Stimulated activated CD8-positive, alpha-beta memory T cell treated with anti-CD3 and anti-CD28 coated beads, Interleukin-7, amount 100 ng/mL, for 48 hours (primary cell): ENCODE data around the gene IQCH.
"Not testable (repeated sequence)": the region's sequence is repeated elsewhere in the genome, so short reads cannot be mapped to it uniquely, and the experiment has no call there.

Experiments
- DNase-seq, 2 donors: peaks; one replicate each; pipeline ENCODE4 v3.0.0-alpha.2; 2020; ENCODE audit warnings: low read depth in 1 of 2; ENCODE audit errors: extremely low read depth in 1 of 2

IQCH gene

DNA sequence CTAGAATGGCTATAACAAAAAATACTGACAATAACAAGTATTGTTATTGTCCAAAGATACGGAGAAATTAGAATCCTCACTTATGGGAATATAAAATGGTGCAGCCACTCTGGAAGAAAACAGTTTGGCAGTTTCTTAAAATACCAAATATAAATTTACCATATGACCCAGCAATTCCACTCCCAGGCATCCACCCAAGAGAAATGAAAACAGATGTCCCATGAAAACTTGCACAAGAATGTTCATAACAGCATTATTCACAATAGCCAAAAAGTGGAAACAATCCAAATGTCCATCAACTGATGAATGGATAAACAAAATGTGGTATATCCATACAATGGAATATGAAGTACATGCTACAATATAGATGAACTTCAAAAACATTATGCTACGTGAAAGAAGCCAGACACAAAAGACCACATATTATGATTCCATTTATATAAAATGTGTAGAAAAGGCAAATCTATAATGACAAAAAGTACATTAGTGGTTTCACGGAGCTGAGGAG, 9.6 kb upstream of the IQCH start:
- no peak for DNase-seq

DNA sequence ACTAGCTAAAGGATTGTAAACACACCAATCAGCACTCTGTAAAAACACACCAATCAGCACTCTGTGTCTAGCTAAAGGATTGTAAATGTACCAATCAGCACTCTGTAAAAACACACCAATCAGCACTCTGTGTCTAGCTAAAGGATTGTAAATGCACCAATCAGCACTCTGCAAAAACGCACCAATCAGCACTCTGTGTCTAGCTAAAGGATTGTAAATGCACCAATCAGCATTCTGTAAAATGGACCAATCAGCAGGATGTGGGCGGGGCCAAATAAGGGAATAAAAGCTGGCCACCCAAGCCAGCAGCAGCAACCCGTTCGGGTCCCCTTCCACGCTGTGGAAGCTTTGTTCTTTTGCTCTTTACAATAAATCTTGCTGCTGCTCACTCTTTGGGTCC, 8.0 kb upstream of the IQCH start:
- not testable (repeated sequence) for DNase-seq

DNA sequence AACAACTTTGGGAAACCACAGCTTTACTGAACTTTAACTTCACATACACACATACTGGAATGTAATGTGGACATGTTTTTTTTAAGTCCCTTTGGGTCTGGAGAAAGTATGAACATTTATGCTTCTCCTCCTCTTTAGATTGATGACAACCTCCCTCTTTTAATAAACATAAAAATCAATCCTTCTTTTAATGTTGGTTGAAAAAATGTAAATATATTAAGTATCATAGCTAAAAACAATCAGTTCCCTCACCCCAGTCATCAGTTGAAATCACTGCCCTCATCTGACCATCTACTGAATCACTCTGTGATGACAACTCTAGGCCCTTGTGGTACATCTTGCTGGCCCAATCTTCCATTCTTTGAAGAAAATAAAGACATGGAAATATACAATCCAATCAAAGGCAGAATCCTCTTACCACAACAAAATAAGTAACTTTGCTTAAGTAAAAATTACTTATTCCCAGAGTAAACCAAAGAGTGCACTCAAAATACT, 6.5 kb upstream of the IQCH start:
- no peak for DNase-seq

DNA sequence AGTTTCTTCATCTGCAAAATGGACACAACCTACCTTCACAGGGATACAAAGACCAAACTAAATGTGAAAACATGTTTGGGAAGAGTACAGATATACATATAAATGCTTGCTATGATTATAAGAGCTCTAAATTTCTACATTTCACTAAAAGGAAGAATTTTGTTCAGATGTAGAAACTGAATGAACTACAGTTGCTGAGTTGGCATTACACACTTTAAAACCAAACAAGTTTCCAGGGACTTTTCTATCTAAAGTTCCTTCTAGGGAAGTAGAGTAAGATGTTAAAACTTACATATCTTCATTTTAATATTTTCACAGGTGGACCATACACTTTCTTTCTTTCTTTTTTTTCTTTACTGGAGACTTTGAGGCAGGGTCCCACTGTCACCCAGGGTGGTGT, 4.8 kb upstream of the IQCH start:
- no peak for DNase-seq

DNA sequence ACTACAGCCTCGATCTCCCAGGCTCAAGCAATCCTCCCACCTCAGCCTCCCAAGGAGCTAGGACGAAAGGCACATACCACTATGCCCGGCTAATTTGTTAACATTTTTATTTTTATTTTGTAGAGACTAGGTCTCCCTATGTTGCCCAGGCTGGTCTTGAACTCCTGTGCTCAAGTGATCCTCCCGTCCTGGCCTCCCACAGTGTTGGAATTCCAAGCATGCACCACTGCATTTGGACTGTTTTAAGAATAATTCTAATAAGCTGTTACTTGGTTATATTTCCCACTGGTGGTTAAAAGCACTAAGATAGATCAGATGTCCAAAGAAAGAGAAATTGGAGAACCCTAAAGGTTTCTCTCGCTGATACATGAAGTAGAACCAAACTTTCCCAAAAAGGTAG, 3.3 kb upstream of the IQCH start:
- no peak for DNase-seq

DNA sequence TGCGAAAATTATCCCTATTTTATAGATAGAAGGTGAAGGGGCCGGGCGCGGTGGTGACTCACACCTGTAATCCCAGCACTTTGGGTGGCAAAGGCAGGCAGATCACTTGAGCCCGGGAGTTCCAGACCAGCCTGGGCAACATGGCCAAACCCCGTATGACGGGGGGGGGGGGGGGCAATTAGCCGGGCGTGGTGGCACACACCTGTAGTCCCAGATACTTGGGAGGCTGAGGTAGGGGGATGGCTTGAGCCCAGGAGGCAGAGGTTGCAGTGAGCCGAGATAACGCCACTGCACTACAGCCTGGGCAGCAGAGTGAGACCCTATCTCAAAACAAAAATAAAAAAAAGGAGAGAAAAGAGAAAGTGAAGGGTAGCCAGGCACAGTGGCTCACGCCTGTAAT, 1.5 kb upstream of the IQCH start:
- DNase-seq = no peak

DNA sequence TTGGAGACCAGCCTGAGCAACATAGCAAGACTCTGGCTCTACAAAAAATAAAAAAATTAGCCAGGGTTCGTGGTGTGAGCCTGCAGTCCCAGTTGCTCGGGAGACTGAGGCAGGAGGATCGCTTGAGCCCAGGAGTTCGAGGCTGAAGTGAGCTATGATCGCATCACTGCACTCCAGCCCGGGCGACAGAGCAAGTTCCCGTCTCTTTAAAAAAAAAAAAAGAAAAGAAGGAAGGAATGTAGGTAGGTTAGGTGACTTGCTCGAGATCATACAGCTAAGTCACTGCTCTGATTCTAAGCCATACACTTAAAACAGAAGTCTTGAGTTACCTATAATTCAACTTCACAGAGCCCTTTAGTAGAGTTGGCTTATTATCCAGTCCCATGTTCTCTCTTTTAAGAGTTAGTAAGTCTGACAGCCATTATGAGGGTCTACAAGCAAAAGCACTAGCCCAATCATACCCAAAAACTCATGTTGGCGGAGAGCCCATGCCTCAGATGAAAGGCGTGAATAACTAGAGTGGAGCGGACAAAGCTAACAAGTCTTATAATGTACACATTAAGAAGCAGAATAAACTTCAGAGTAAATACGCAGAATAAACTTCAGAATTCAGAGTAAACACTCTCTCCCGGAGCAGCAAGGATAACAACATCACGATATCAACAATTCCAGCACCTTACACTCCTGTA, 893 bp upstream of the IQCH start:
- DNase-seq = no peak

DNA sequence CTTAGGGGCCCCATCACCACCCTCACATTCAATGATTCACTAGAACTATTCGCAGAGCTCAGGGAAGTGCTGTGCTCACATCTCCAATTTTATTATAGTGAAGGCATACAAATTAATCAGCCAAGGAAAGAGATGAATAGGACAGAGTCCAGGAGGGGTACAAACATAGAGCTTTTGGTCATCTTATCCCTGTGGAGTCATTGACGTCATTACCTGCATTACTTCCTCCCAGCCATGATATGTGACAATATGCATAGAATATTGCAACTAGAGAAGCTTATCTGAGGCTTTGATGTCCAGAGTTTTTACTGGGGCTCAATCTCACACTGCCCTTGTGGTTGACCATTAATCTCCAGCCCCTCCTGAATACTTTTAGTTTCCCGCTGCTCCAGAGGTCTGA, 1.5 kb downstream of the IQCH start:
- DNase-seq = no peak

DNA sequence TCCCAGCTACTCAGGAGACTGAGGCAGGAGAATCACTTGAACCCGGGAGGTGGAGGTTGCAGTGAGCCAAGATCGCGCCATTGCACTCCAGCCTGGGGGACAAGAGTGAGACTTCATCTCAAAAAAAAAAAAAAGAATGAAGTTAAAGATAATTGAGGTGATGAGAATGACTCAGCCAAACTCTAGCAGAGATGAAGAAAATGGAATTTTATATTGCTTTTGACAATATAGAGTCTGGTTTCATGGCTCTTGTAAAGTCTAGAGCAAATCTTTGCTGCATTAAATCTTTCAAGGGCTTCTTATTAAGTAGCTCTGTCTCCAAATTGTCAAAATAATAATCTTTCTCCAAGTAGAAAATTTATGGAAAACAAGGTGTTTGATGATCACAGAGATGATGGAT, 3.8 kb downstream of the IQCH start:
- DNase-seq = not testable (repeated sequence)

DNA sequence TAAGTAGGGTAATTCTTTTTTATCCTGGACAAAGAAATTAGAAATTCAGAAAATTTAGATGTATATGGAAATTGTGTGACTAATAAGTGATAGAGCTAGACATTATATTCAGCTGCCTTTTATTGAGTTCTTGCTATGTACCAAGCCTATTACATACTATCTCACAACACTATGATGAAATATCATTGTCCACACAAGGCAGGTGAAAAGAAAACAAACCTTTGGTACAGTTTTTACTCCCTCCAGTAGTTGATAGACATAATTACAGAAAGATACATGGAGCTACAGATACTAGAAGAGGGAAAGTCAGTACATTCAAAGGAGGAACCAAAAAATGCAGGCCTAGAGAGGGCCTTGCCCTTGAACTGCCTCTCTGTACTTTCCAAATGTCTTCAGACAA, 4.8 kb downstream of the IQCH start:
- DNase-seq = no peak

DNA sequence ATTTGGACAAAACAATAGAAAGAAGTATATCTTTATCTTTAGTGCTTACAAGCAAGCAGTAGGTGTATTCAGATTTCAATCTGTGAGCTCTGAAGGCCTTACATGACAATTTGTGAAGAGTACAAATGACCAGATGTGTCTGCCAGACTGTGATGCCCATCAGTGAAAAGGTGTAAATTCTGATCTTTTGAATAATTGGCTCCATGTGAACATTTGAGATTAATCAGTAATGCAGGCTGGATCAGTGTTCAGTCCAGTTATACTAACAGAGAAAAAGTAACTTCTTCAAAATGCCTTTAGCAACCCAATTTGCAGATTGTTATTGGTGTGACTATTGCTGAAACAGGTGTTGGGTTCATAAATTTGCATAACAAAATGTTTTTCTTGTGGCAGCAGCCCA, 5.2 kb downstream of the IQCH start:
- DNase-seq = no peak

DNA sequence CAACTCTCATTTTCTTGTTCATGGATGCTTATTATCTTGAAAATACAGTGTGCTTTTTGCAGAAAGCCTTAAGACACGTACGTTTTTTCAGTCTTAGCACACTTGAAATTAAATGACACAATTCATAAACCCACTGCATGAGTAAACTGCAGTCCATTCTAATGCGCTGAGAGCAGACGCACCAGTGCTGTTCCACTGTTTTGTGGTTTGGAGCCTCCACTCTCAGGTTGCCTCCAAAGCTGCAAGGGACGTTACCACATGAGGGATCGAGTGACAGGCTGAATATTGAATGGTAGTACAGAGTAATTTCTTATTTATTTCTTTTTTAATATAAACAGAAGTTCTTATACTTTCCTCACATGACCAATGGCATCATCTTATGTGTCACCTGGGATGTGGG, 12.3 kb downstream of the IQCH start:
- no peak for DNase-seq

DNA sequence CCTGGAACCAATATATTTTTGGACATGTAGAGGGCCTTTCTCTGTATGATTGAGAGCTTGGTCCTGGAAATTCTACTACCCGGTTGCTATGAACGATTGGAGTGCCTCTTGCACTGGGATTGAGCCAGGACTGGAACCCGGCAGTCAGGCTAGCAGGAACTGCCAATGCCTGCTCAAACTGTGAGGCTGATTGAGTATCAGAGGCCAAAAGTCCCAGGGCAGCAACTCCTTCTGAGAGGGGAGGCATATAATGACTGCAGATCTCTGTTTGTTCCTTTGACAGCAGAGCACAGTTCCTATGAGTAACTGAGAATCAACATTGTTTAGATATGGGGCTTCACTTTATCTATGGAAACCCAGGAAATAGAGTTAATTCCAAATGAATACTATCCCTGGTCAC, 12.9 kb downstream of the IQCH start:
- DNase-seq = no peak

DNA sequence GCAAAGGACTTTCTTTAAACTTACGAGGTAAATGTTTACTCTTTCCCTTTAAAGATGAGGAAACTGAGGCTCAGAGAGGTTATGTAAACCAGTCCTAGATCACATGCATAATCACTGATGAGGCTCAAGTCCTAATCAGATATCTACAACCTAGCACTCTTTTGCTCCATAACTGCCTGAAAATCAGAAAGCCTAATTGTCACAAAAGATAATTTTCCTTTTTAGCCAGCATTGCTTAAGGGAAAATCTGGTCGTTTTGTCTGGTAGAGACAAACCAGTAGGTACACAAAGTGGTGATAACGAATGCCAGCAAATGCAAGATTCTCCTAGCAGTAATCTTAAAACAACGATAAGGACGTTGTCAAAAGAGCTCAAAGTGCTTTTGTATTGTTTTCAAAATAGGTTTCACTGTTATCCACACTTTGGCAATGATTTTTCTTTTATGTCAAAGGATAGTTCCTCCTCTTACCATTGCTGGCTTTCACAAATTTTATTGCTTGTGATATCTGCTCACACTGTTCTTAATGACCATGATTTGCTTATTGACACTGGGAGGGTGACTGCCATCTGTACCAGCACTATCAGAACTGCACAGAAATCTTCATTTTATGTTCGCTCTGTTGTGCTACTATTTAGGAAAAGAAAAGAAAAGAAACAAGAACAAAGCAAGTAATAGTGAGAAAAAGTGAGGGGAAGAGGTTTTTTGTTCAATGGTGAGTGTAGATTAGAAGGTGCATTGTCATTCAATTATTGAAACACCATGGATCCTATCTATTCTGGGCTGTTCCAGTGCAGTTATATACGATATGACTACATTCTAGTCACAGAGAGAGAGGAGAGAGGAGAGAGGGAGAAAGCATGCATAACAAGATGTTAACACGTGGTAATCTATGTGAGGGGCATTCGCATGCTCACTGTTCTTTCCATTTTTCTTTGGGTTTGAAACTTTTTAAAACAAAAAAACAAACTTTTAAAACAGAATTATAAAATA, 13.7 kb downstream of the IQCH start:
- DNase-seq = no peak

DNA sequence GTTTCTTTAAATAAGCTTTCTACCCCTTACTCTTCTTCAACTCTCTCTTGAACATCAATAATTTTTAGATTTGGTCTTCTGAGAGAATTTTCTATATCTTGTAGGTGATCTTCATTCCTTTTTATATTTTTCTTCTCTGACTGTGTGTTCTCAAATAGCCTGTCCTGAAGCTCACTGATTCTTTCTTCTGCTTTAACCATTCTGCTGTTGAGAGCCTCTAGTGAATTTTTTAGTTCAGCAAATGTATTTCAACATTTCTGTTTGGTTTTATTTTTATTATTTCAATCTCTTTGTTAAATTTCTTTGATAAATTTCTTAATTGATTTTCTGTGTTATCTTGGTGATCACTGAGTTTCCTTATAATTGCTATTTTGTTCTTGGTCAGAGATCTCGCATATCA, 19.6 kb downstream of the IQCH start:
- no peak for DNase-seq

DNA sequence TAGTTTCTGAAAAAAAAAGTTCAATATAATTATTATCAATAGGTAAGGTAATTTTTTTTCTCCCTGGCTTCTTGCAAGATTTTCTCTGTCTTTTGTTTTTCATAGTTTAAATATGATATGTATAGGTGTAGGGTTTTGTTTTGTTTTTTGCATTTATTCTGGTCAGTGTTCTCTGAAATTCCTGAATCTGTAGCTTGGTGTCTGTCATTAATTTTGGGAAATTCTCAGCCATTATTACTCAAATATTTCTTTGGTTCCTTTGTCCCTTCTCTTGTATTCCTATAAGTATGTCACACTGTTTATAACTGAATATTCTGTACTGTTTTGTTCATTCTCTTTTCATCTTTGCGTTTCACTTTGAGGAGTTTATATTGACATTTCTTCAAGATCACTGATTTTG, 22.1 kb downstream of the IQCH start:
- DNase-seq = no peak

DNA sequence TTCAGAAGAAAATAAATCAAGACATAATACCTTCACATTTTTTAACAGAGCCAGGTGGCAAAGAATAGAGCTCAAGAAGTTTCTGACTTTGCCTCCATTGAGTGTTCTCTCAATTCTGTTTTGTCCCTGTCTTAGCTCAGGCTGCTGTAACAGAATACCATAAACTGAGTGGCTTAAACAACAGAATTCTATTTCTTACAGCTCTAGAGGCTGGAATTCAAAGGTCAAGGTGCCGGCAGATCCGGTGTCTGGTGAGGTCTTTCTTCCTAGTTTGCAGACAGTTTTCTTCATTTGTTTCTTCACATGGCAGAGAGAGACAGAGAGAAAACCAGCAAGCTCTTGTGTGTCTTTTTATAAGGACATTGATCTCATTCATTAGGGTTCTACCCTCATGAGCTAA, 25.6 kb downstream of the IQCH start:
- no peak for DNase-seq

DNA sequence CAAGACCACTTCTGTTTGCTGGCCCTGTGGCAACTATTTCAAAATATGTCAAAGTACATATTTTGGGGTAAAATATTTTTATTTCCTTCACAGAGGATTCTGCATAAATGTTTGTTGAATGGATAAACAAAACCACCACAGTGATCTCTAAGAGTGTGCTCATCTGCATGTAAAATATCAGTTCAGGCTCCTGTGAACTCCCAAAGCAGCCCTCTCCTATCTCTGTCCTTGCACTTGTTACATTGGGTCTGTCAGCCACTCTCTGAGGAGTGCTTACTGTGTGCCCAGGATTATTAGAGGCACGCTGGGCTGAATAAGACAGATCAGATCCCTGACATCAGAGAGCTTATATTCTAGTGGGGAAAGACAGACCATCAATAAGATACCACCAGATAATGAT, 27.1 kb downstream of the IQCH start:
- no peak for DNase-seq

DNA sequence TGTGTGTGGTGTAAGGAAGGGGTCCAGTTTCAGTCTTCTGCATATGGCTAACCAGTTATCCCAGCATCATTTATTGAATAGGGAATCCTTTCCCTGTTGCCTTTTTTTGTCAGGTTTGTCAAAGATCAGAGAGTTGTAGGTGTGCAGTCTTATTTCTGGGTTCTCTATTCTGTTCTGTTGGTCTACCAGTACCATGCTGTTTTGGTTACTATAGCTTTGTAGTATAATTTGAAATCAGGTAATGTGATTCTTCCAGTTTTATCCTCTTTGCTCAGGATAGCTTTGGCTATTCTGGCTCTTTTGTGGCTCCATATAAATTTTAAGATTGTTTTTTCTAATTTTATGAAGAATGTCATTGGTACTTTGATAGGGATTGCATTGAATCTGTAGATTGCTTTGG, 31.0 kb downstream of the IQCH start:
- DNase-seq = not testable (repeated sequence)

DNA sequence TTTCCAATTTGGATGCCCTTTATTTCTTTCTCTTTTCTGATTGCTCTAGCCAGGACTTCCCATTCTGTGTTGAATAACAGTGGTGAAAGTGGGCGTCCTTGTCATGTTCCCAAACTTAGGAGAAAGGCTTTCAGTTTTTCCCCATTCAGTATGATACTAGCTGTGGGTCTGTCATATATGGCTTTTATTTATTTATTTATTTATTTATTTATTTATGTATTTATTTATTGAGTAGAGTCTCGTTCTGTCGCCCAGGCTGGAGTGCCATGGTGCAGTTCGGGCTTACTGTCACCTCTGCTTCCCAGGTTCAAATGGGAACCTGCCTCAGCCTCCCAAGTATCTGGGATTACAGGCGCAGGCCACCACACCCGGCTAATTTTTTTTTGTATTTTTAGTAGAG, 31.8 kb downstream of the IQCH start:
- DNase-seq = not testable (repeated sequence)

DNA sequence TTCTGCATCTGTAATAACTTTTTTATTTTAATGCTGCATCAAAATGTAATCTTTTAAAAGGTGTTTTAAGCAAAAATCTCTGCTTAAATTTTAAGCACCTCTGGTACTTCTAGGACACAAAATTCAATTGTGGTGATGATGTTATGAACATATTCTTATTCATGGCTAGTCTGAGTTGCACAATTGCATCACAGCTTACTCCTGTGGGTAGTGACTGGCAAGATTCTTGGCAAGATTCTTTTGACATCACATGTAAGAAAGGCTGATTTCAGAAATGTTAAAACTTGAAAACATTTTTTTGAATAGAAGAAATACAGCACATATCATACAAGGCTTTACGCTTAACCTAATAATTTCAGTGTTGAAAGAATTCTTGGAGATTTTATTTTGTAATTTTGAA, 35.7 kb downstream of the IQCH start:
- no peak for DNase-seq

DNA sequence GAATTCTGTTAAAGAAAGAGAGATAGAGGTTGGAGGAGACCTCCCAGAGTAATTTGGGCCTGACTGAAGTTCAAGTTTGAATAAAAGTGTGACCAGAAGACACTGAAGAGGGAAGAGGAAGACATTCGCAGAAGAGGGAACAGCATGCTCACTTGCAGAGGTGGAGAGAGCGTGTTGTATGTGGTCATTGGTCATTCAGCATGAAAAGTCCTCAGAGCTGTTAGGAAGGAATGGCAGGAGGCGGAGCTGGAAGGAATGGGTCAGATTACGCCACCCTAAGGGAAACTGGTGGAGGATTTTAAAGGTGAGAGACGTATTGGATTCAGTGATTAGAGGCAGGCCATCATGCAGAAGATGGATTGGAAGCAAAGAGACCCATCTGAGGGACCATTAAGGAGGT, 41.6 kb downstream of the IQCH start:
- no peak for DNase-seq
